Neuronal stem cell (in vitro differentiated cells): Measurements from ENCODE around the gene ABCA12.

Source experiments
- DNase-seq: peaks from one replicate; pipeline ENCODE4 v3.0.0-alpha.2; 2013; ENCODE audit warnings: low spot score
- H2AFZ ChIP-seq: one replicate; pipeline ENCODE4 v1.6.1; 2013; ENCODE audit warnings: mild to moderate bottlenecking, low read length, inconsistent platforms
- H2AK5ac ChIP-seq: 2 replicates; pipeline ENCODE4 v1.6.1; 2013; ENCODE audit warnings: low read depth, mild to moderate bottlenecking, inconsistent platforms, low read length, moderate library complexity, mixed read lengths
- H2BK120ac ChIP-seq: 2 replicates; pipeline ENCODE4 v1.6.1; 2013; ENCODE audit warnings: low read depth, mild to moderate bottlenecking, inconsistent platforms, low read length, moderate library complexity, mixed read lengths
- H2BK12ac ChIP-seq: one replicate; pipeline ENCODE4 v1.6.1; 2013; ENCODE audit warnings: low read length, inconsistent platforms
- H2BK15ac ChIP-seq: 2 replicates; pipeline ENCODE4 v1.6.1; 2013; ENCODE audit warnings: mild to moderate bottlenecking, low read length, inconsistent platforms, mixed read lengths
- H2BK5ac ChIP-seq: one replicate; pipeline ENCODE4 v1.6.1; 2013; ENCODE audit warnings: inconsistent platforms, mild to moderate bottlenecking, low read length, moderate library complexity
- H3K14ac ChIP-seq: one replicate; pipeline ENCODE4 v1.6.1; 2013; ENCODE audit warnings: low read length, inconsistent platforms
- H3K18ac ChIP-seq: 2 replicates; pipeline ENCODE4 v1.6.1; 2013; ENCODE audit warnings: low read length, inconsistent platforms
- H3K23ac ChIP-seq: 2 replicates; pipeline ENCODE4 v1.6.1; 2013; ENCODE audit warnings: low read depth, mild to moderate bottlenecking, mixed read lengths, low read length, inconsistent platforms; ENCODE audit not compliant: poor library complexity
- H3K27ac ChIP-seq: replicated peaks from 3 replicates; pipeline ENCODE4 v1.5.1; 2013; ENCODE audit warnings: low read length, inconsistent platforms
- H3K27me3 ChIP-seq, 3 experiments: 2 replicates each; pipeline ENCODE4 v1.6.1; 2013; ENCODE audit warnings: low read length in 3 of 3, mild to moderate bottlenecking in 2 of 3, inconsistent platforms in 1 of 3, low read depth in 1 of 3, mixed read lengths in 1 of 3, moderate library complexity in 1 of 3; ENCODE audit not compliant: control insufficient read depth in 3 of 3, insufficient read depth in 3 of 3
- H3K36me3 ChIP-seq, 2 donors: replicated peaks in 1 of 2; 2 replicates each; pipeline ENCODE4 v1.6.1; 2013; ENCODE audit warnings: low read length in 2 of 2; ENCODE audit not compliant: control insufficient read depth in 2 of 2, insufficient read depth in 2 of 2
- H3K4ac ChIP-seq: 2 replicates; pipeline ENCODE4 v1.6.1; 2013; ENCODE audit warnings: inconsistent platforms, mild to moderate bottlenecking, low read length, moderate library complexity
- H3K4me1 ChIP-seq, 2 donors: 1 replicate in 1 of 2; 2 replicates in 1 of 2; pipeline ENCODE4 v1.6.1; 2013; ENCODE audit warnings: low read length in 2 of 2, low read depth in 1 of 2; ENCODE audit not compliant: control insufficient read depth in 2 of 2, insufficient read depth in 1 of 2
- H3K4me2 ChIP-seq: one replicate; pipeline ENCODE4 v1.6.1; 2013; ENCODE audit warnings: mild to moderate bottlenecking, low read length, inconsistent platforms; ENCODE audit not compliant: insufficient read depth, poor library complexity, severe bottlenecking
- H3K4me3 ChIP-seq, 2 donors: 2 replicates each; pipeline ENCODE4 v1.5.1; 2013; ENCODE audit warnings: low read length in 2 of 2, mild to moderate bottlenecking in 2 of 2, inconsistent platforms in 1 of 2, moderate library complexity in 1 of 2
- H3K79me1 ChIP-seq: one replicate; pipeline ENCODE4 v1.6.1; 2013; ENCODE audit warnings: low read depth, mild to moderate bottlenecking, inconsistent platforms, low read length, moderate library complexity
- H3K9ac ChIP-seq: one replicate; pipeline ENCODE4 v1.6.1; 2013; ENCODE audit warnings: mild to moderate bottlenecking, low read depth, low read length, inconsistent platforms; ENCODE audit not compliant: poor library complexity
- H3K9me3 ChIP-seq, 2 donors: replicated peaks in 1 of 2; 2 replicates each; pipeline versions ENCODE3 to v1.6.1; 2013; ENCODE audit warnings: low read length in 2 of 2, mild to moderate bottlenecking in 2 of 2, inconsistent platforms in 1 of 2, low read depth in 1 of 2, mixed read lengths in 1 of 2, moderate library complexity in 1 of 2; ENCODE audit not compliant: control insufficient read depth in 2 of 2, insufficient read depth in 1 of 2
- H4K8ac ChIP-seq: one replicate; pipeline ENCODE4 v1.6.1; 2013; ENCODE audit warnings: low read depth, mild to moderate bottlenecking, inconsistent platforms, low read length, moderate library complexity
- H4K91ac ChIP-seq: one replicate; pipeline ENCODE4 v1.6.1; 2013; ENCODE audit warnings: low read length, low read depth, mild to moderate bottlenecking, inconsistent platforms; ENCODE audit not compliant: poor library complexity
- WGBS, 2 donors: extraction: QIAGEN DNeasy Blood & Tissue Kit; methylation state at CpG; one replicate each; pipeline ENCODE4 v1.1.7; 2013; ENCODE audit warnings: missing lambda C conversion rate in 2 of 2, mixed read lengths in 1 of 2; ENCODE audit not compliant: insufficient read length in 2 of 2, insufficient replicate concordance in 1 of 2; ENCODE audit errors: extremely low coverage in 2 of 2; 5-methylcytosine and 5-hydroxymethylcytosine counted together

Gene ABCA12

DNA sequence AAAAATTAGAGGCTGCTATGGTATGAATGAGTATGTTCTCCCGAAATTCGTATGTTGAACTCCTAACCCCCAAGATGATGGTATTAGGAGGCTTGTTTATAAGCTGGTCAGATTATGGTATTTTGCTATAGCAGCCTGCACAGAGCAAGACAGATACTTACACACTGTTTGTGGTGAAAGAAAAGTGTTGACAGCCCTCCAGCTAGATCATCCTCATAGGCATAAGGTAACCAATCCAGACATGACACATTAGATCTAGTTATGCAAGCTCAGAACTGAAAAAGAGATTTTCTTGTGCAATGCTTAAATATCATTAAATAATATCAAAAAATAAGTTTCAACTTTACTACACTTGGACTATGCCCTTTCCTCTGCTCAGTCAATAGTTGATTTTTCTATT is 107.1 kb downstream of the ABCA12 start:
- no peak overlapping the region for H3K18ac ChIP-seq
- H4K8ac ChIP-seq: no peak overlapping the region
- no peak overlapping the region for H3K4me3 ChIP-seq
- H3K79me1 ChIP-seq: no peaks in the 10 kb centered on the region
- no peak overlapping the region for H2AFZ ChIP-seq
- no peak overlapping the region for H3K9ac ChIP-seq
- H2BK12ac ChIP-seq: no peak overlapping the region
- no peaks in the 10 kb centered on the region for H3K9me3 ChIP-seq
- H3K4me1 ChIP-seq: no peaks in the 10 kb centered on the region
- no peak overlapping the region for H2BK120ac ChIP-seq
- H2BK15ac ChIP-seq: no peak overlapping the region
- no peak overlapping the region for H3K4me2 ChIP-seq
- no peak overlapping the region for H4K91ac ChIP-seq
- H3K27ac ChIP-seq: no peak overlapping the region
- no peaks in the 10 kb centered on the region for H3K36me3 ChIP-seq
- no peak for DNase-seq
- no peak overlapping the region for H2AK5ac ChIP-seq
- no peak overlapping the region for H3K4ac ChIP-seq
- H3K27me3 ChIP-seq: no peaks in the 10 kb centered on the region
- no CpG with 5 or more reads among the region's 2 CpGs for WGBS, 2 donors
- H2BK5ac ChIP-seq: no peak overlapping the region
- no peak overlapping the region for H3K23ac ChIP-seq
- no peak overlapping the region for H3K14ac ChIP-seq

DNA sequence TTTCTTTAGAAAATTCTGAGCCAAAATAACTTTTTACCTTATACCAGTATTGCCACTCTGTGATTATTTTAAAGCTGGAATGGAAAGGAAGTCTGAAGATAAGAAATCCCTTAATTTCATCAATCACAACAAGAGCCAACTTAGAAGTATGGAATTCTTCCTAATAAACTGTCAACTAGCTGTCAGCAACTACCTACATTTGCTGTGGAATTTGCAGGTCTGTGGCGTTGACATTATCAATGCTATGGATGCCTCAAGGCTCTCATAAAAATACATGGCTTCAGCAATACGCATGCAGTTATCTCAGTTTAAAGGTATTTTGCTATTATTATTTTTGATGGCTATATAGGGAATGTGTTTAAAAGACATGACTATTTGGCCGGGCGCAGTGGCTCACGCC is 108.5 kb downstream of the ABCA12 start:
- H3K23ac ChIP-seq: no peak overlapping the region
- H3K4ac ChIP-seq: no peak overlapping the region
- H3K27ac ChIP-seq: no peak overlapping the region
- H4K91ac ChIP-seq: no peak overlapping the region
- no peaks in the 10 kb centered on the region for H3K36me3 ChIP-seq
- H2AFZ ChIP-seq: no peak overlapping the region
- no peak overlapping the region for H4K8ac ChIP-seq
- no peak overlapping the region for H3K14ac ChIP-seq
- H2BK15ac ChIP-seq: no peak overlapping the region
- H3K9ac ChIP-seq: no peak overlapping the region
- no peaks in the 10 kb centered on the region for H3K9me3 ChIP-seq
- WGBS, 2 donors: no CpG with 5 or more reads among the region's 5 CpGs
- no peak overlapping the region for H2BK12ac ChIP-seq
- DNase-seq: no peak
- no peak overlapping the region for H2BK120ac ChIP-seq
- H3K4me2 ChIP-seq: no peak overlapping the region
- no peaks in the 10 kb centered on the region for H3K4me1 ChIP-seq
- no peak overlapping the region for H2AK5ac ChIP-seq
- H2BK5ac ChIP-seq: no peak overlapping the region
- no peaks in the 10 kb centered on the region for H3K79me1 ChIP-seq
- H3K27me3 ChIP-seq: no peaks in the 10 kb centered on the region
- H3K18ac ChIP-seq: no peak overlapping the region
- no peak overlapping the region for H3K4me3 ChIP-seq

GRCh38 chr2:215028231-215028630 is 110.2 kb downstream of the ABCA12 start:
- no peak overlapping the region for H2BK12ac ChIP-seq
- H3K4me3 ChIP-seq: no peak overlapping the region
- H3K18ac ChIP-seq: no peak overlapping the region
- H3K79me1 ChIP-seq: no peaks in the 10 kb centered on the region
- H3K4me2 ChIP-seq: no peak overlapping the region
- no peak overlapping the region for H4K8ac ChIP-seq
- H2AFZ ChIP-seq: no peak overlapping the region
- no peaks in the 10 kb centered on the region for H3K36me3 ChIP-seq
- no CpG with 5 or more reads among the region's 1 CpG for WGBS, 2 donors
- no peak overlapping the region for H2BK5ac ChIP-seq
- DNase-seq: no peak
- H3K4me1 ChIP-seq: no peaks in the 10 kb centered on the region
- no peak overlapping the region for H2BK15ac ChIP-seq
- no peak overlapping the region for H3K9ac ChIP-seq
- no peaks in the 10 kb centered on the region for H3K9me3 ChIP-seq
- H2AK5ac ChIP-seq: no peak overlapping the region
- H3K23ac ChIP-seq: no peak overlapping the region
- H2BK120ac ChIP-seq: no peak overlapping the region
- no peak overlapping the region for H3K27ac ChIP-seq
- H4K91ac ChIP-seq: no peak overlapping the region
- no peaks in the 10 kb centered on the region for H3K27me3 ChIP-seq
- no peak overlapping the region for H3K4ac ChIP-seq
- H3K14ac ChIP-seq: no peak overlapping the region

DNA sequence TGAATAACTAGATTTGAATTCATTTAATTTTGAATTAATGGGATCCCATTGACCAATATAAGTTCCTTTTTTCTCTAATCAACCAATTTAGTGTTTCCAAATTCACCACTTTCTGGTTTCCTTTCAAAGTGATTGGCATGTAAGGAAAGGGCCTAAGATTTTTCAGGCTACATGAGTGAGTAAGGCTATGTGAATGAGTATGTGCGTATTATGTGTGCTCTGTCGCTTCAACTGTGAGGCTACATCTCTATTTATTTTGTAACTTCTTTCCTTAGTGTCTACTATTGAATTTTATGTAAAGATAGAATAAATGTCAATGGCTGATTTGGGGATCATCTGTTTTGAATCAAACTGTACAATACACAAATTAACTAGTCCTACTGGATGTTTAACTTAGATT is 110.6 kb downstream of the ABCA12 start:
- no peak overlapping the region for H3K27ac ChIP-seq

More for the DNA sequence above, 110.6 kb downstream of the ABCA12 start:
- no peak overlapping the region for H3K4me3 ChIP-seq
- H2AK5ac ChIP-seq: no peak overlapping the region
- H3K36me3 ChIP-seq: no peaks in the 10 kb centered on the region
- no peak overlapping the region for H2BK120ac ChIP-seq
- H3K14ac ChIP-seq: no peak overlapping the region
- H3K9me3 ChIP-seq: no peaks in the 10 kb centered on the region
- H3K4me1 ChIP-seq: no peaks in the 10 kb centered on the region
- no peak overlapping the region for H2AFZ ChIP-seq
- no peak overlapping the region for H2BK12ac ChIP-seq
- no peak overlapping the region for H3K9ac ChIP-seq
- no peak overlapping the region for H3K23ac ChIP-seq
- no peak overlapping the region for H3K18ac ChIP-seq
- no peak for DNase-seq
- H4K91ac ChIP-seq: no peak overlapping the region
- no peaks in the 10 kb centered on the region for H3K27me3 ChIP-seq
- no peaks in the 10 kb centered on the region for H3K79me1 ChIP-seq
- no peak overlapping the region for H2BK5ac ChIP-seq
- no peak overlapping the region for H4K8ac ChIP-seq
- WGBS, 2 donors: no CpG with 5 or more reads among the region's 2 CpGs
- H3K4me2 ChIP-seq: no peak overlapping the region
- no peak overlapping the region for H2BK15ac ChIP-seq
- no peak overlapping the region for H3K4ac ChIP-seq
